GM23248 (cell line): Measurements from ENCODE around the gene HSF2. TPM values are rescaled to one million over a fixed set of nuclear protein-coding genes. Genes with fewer than 3 reads are reported as not detected.

Experiments used
- DNase-seq: peaks from one replicate; pipeline ENCODE4 v3.0.0-alpha.2; 2015
- H2AFZ ChIP-seq: fragments of 200-600 bp; sonication (generic); 2 replicates; pipeline ENCODE4 v1.6.1; 2016; ENCODE audit warnings: antibody characterized with exemption
- H3F3A ChIP-seq: fragments of 200-600 bp; sonication (generic); 2 replicates; pipeline ENCODE4 v1.6.1; 2016; ENCODE audit warnings: mild to moderate bottlenecking, antibody characterized with exemption, mixed run types; ENCODE audit not compliant: insufficient read depth
- H3K27ac ChIP-seq: fragments of 200-600 bp; sonication (generic); 2 replicates; pipeline ENCODE4 v1.5.1; 2016; ENCODE audit warnings: mild to moderate bottlenecking
- H3K27me3 ChIP-seq: fragments of 200-600 bp; sonication (generic); replicated peaks from 2 replicates; pipeline ENCODE4 v1.6.1; 2016; ENCODE audit warnings: mild to moderate bottlenecking; ENCODE audit not compliant: insufficient read depth
- H3K36me3 ChIP-seq: fragments of 200-600 bp; sonication (generic); 2 replicates; pipeline ENCODE4 v1.6.1; 2016; ENCODE audit warnings: low read depth, mild to moderate bottlenecking
- H3K4me1 ChIP-seq: fragments of 200-600 bp; sonication (generic); 2 replicates; pipeline ENCODE4 v1.6.1; 2016; ENCODE audit warnings: mild to moderate bottlenecking; ENCODE audit not compliant: insufficient read depth
- H3K4me2 ChIP-seq: fragments of 200-600 bp; sonication (generic); one replicate; pipeline ENCODE4 v1.6.1; 2016; ENCODE audit warnings: mild to moderate bottlenecking; ENCODE audit not compliant: unreplicated experiment
- H3K4me3 ChIP-seq: fragments of 200-600 bp; sonication (generic); 2 replicates; pipeline ENCODE4 v1.5.1; 2016; ENCODE audit warnings: mild to moderate bottlenecking
- H3K79me2 ChIP-seq: fragments of 200-600 bp; sonication (generic); 2 replicates; pipeline ENCODE4 v1.6.1; 2016; ENCODE audit warnings: mild to moderate bottlenecking; ENCODE audit not compliant: insufficient read depth
- H3K9ac ChIP-seq: fragments of 200-600 bp; sonication (generic); 2 replicates; pipeline ENCODE4 v1.6.1; 2016; ENCODE audit warnings: mild to moderate bottlenecking
- H3K9me2 ChIP-seq: fragments of 200-600 bp; sonication (generic); 2 replicates; pipeline ENCODE4 v1.6.1; 2016; ENCODE audit warnings: mixed run types, mild to moderate bottlenecking, moderate library complexity; ENCODE audit not compliant: insufficient read depth
- H3K9me3 ChIP-seq: fragments of 200-600 bp; sonication (generic); one replicate; pipeline ENCODE4 v1.6.1; 2017; ENCODE audit warnings: low read depth
- H4K20me1 ChIP-seq: fragments of 200-600 bp; sonication (generic); 2 replicates; pipeline ENCODE4 v1.6.0; 2016; ENCODE audit not compliant: insufficient read depth
- EZH2 ChIP-seq: fragments of 200-600 bp; sonication (generic); IDR thresholded peaks from 2 replicates; pipeline ENCODE4 v1.6.1; 2018; ENCODE audit warnings: antibody characterized with exemption, mild to moderate bottlenecking; ENCODE audit not compliant: insufficient read depth, poor library complexity, severe bottlenecking
- EZH2phosphoT487 ChIP-seq: fragments of 200-600 bp; sonication (generic); IDR thresholded peaks from 2 replicates; pipeline ENCODE4 v1.6.1; 2018; ENCODE audit warnings: antibody characterized with exemption, moderate library complexity, mild to moderate bottlenecking, low read depth; ENCODE audit not compliant: insufficient read depth
- WGBS, 2 experiments: methylation state at CpG; one replicate each; pipeline ENCODE4 v1.1.6; 2015 to 2017; ENCODE audit warnings: low lambda C conversion rate in 2 of 2, low coverage in 1 of 2; ENCODE audit errors: missing lambda C conversion rate in 2 of 2; 5-methylcytosine and 5-hydroxymethylcytosine counted together
- in situ Hi-C: fragments of 300-500 bp; cut with MboI; formaldehyde crosslinking; loops from 2 replicates; pipeline ENCODE4 v1.15.0; 2020
- polyA plus RNA-seq: library from polyadenylated mRNA; unstranded; fragments of >200 nt; fragmentation: Nextera tagmentation; extraction: Ambion mirVana; gene quantifications from 2 replicates; pipeline ENCODE4 v1.2.1, GENCODE V29; 2016
- total RNA-seq: library from RNA; depleted of rRNA; stranded (reverse); fragments of >200 nt; shearing (Covaris generic); gene quantifications from 2 replicates; pipeline ENCODE4 v1.2.3, GENCODE V29; 2014

Gene HSF2
- total and polyA plus RNA-seq, 2 experiments from 2014 or later, result 11.2 to 11.3 TPM

DNA sequence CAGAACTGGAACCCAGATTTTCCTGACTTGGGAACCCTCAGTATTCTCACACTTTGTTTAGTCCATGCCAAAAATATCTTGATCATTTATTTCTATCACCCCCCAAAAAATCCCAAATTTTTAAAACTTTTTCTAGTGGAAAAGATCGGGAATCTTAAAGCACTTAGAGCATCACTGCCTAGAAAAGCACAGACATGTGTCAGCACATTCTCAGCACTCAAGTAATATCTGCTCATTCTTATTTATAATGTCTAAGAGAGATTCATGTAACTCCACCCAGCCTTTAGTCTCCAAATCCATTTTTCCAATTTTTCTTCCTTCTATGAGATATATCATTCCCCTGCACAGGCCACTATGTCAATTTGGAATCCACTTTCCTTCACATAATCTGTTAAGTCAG, 29.9 kb upstream of the HSF2 start:
- no peaks in the 10 kb centered on the region for H3K4me1 ChIP-seq
- H3K79me2 ChIP-seq, result no peaks in the 10 kb centered on the region
- no peaks in the 10 kb centered on the region for H3K36me3 ChIP-seq
- in situ Hi-C loops, result no loop called here
- H3K27me3 ChIP-seq, result no peaks in the 10 kb centered on the region; the same call in 1 of the 2 replicates
- WGBS, 2 experiments, result 0 to 3% methylated on average over 1 of the region's 1 CpG
- no peak overlapping the region for H3K4me3 ChIP-seq
- H3K9ac ChIP-seq, result no peak overlapping the region
- H3K4me2 ChIP-seq, result no peak overlapping the region
- H3K27ac ChIP-seq, result no peak overlapping the region
- no peaks in the 10 kb centered on the region for H3K9me2 ChIP-seq
- H3F3A ChIP-seq, result no peaks in the 10 kb centered on the region
- no peaks in the 10 kb centered on the region for H4K20me1 ChIP-seq
- H3K9me3 ChIP-seq, result no peaks in the 10 kb centered on the region
- DNase-seq, result no peak
- no peak overlapping the region for H2AFZ ChIP-seq
- TF ChIP-seq EZH2 (no peak), EZH2phosphoT487 (no peak)

DNA sequence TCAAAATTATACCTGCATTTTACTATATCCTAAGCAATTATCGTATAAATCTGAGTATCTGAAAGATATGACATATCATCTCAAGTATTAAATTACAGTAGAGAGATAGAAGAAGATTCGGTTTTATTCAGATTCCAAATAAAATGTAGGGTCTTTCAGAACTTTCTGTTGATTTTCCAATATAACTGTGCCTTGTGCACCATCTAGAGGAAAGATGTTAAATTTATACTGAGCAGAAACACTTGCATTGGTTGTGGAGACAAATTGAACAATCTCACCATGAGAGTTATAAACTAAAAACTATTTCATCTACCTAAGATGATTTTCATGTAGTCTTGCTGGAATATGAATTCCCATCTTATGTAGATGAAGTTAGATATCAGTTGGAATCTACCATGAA, 26.8 kb upstream of the HSF2 start:
- Histone ChIP-seq H4K20me1 (no peaks in the 10 kb centered on the region), H3K9ac (no peak overlapping the region), H3F3A (no peaks in the 10 kb centered on the region), H3K4me2 (no peak overlapping the region), H3K9me2 (no peaks in the 10 kb centered on the region), H3K4me3 (no peak overlapping the region), H3K9me3 (no peaks in the 10 kb centered on the region), H3K27ac (no peak overlapping the region), H3K36me3 (no peaks in the 10 kb centered on the region), H3K27me3 (peaks cover 7% of the 10 kb centered on the region; the same call in 1 of the 2 replicates), H2AFZ (no peak overlapping the region), H3K79me2 (no peaks in the 10 kb centered on the region), H3K4me1 (no peaks in the 10 kb centered on the region)
- peak; percentile 19 for DNase-seq
- in situ Hi-C loops, result no loop called here
- TF ChIP-seq EZH2phosphoT487 (no peak), EZH2 (no peak)
- 5 to 6% methylated on average over 2 of the region's 2 CpGs for WGBS, 2 experiments

DNA sequence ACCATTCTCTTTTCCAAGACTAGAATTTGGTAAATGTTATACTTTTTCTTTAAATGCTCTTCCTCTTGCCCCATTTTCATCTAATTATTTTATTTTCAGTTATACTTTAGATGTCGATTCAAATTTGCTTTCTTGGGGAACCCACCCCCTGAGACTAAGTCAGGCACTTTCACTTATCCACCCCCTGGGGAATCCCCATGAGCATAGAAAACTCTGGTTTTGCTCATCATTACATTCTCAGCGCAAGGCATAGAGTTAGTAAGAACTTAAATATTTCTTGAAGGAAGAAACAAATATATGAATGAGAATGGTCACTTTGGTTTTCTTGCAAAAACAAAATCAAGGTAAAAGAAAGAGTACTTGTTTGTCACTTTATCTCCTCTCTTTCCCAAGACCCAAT, 25.1 kb upstream of the HSF2 start:
- Histone ChIP-seq H3K9ac (no peak overlapping the region), H3F3A (no peaks in the 10 kb centered on the region), H3K27ac (no peak overlapping the region), H3K27me3 (peaks cover 7% of the 10 kb centered on the region; the same call in 1 of the 2 replicates), H3K4me1 (no peaks in the 10 kb centered on the region), H4K20me1 (no peaks in the 10 kb centered on the region), H2AFZ (no peak overlapping the region), H3K4me2 (no peak overlapping the region), H3K9me3 (no peaks in the 10 kb centered on the region), H3K4me3 (no peak overlapping the region), H3K79me2 (no peaks in the 10 kb centered on the region), H3K36me3 (no peaks in the 10 kb centered on the region), H3K9me2 (no peaks in the 10 kb centered on the region)
- in situ Hi-C loops, result no loop called here
- DNase-seq, result no peak
- 83 to 88% methylated on average over 2 of the region's 2 CpGs for WGBS, 2 experiments
- TF ChIP-seq EZH2 (no peak), EZH2phosphoT487 (no peak)

DNA sequence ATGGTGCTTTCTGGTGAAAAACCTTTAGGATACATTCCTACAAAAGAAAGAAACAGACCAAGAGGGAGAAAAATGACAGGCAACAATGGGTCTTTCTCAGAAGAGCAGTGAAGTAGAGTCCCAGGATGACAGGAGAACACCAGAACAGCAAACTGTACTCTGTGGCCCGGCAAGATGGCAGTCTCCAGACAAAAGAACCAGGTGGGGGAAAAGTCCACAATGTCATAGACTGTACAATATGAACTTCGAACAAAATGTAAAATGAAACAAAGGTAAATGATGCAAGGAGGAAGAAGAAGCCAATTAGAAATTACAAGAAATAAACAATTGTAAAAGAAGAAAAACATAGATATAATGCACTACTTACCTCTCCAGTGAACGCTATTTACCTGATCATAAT, 23.2 kb upstream of the HSF2 start:
- no peak for DNase-seq
- 57 to 70% methylated on average over 3 of the region's 3 CpGs for WGBS, 2 experiments
- H3K27ac ChIP-seq, result no peak overlapping the region
- no peak overlapping the region for H3K4me3 ChIP-seq
- H4K20me1 ChIP-seq, result no peaks in the 10 kb centered on the region
- H3K9me2 ChIP-seq, result no peaks in the 10 kb centered on the region
- TF ChIP-seq EZH2phosphoT487 (no peak), EZH2 (no peak)
- H3K36me3 ChIP-seq, result no peaks in the 10 kb centered on the region
- no peak overlapping the region for H3K9ac ChIP-seq
- H3K9me3 ChIP-seq, result no peaks in the 10 kb centered on the region
- no peak overlapping the region for H3K4me2 ChIP-seq
- no peak overlapping the region for H2AFZ ChIP-seq
- no peaks in the 10 kb centered on the region for H3F3A ChIP-seq
- H3K27me3 ChIP-seq, result peaks cover 7% of the 10 kb centered on the region; the same call in 1 of the 2 replicates
- no peaks in the 10 kb centered on the region for H3K4me1 ChIP-seq
- H3K79me2 ChIP-seq, result no peaks in the 10 kb centered on the region
- in situ Hi-C loops, result no loop called here
